CD4-positive, alpha-beta T cell treated with Interleukin-12 subunit alpha and Interleukin-12 subunit beta, for 1 hour (primary cell): ENCODE results near the gene TBC1D2.

Experiments used
- DNase-seq: peaks from one replicate; pipeline ENCODE4 v3.0.0-alpha.2; 2020

Gene TBC1D2

DNA sequence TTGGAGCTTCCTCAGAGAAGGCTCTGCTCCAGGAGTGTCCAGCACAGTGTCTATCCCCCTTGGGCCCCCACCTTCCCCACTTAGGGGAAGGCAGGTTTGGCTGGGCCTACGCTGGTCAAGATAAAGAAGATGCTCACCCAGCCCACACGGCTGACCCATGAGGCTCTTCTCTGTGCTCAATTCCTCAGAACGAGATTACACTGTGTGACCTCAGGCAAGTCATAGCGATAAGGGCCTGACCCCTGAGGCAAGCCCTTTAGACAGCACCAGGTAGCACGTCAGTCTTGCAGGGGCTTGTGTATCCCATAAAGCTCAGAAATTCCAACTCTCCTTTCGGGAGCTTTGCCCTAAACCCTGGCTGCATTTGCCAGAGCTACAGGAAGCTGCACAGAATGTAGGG is 95.7 kb downstream of the TBC1D2 start:
- DNase-seq, result no peak

DNA sequence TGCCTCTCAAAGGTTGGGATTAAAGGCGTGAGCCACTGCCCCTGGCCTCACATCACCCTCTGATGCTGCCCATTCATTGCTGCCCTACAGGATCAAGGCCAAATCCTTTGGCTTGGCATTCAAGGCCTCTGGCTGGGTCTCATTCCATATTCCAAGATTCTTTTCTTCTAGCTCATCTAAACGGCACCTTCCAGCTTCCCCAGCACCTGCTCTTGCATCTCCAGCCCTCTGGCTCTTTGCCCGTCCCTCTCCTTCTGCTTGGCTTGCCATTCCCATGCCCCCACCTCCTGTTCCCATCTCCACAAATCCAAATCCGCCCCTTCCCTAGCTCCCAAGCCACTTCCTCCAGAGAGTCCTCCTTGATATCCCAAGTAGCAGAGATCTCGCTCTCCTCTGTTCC is 96.1 kb downstream of the TBC1D2 start:
- DNase-seq, result no peak

DNA sequence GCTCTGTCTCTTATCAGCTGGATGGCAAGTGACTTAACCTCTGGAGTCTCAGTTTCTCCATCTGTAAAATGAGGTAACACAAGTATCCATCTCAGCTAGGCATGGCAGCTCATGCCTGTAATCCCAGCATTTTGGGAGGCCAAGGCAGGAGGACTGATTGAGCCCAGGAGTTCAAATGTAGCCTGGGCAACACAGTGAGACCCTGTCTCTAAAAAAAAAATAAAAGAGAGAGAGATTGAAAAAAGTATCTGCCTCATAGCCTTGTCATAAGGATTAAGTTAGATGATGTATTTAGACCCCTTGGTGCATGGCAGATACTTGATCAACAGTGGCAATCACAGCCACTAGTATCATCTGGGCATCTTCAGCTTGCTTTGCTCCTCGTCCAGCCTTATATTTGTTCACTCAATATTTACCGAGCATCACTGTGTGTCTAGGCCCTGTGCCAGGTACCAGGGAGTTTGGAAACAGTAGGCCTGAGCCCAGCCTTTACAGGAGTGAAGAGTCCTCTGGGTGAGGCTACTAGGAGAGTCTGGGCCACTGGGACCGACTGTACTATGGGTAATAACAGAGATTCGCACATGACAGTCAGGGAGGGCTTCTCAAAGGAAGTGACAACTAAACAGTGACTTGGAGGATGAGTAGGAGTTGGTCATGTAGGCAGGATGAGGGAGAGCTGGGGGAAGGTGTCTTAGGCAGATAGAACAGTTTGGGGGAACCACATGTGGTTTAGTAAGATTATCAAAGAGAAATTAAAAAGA is 97.2 kb downstream of the TBC1D2 start:
- no peak for DNase-seq

DNA sequence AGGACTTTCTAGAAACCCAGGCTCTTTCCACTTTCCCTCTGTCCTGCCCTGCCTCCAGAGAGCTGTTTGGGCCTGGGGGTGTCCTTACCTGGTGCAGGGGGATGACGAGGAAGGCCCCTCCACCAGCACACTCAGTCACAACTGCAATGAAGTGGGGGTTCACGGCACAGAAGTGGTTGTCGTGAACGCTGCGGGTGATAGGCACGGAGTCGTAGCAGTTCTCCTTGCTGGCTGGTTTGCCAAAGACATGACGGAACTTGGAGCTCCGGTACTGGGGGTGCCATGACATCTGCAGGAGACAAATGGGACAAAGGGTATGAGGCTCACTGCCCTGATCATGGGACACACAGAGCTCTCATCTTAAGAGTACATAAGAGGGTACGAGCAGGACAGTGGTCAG is 98.1 kb downstream of the TBC1D2 start:
- DNase-seq, result no peak

DNA sequence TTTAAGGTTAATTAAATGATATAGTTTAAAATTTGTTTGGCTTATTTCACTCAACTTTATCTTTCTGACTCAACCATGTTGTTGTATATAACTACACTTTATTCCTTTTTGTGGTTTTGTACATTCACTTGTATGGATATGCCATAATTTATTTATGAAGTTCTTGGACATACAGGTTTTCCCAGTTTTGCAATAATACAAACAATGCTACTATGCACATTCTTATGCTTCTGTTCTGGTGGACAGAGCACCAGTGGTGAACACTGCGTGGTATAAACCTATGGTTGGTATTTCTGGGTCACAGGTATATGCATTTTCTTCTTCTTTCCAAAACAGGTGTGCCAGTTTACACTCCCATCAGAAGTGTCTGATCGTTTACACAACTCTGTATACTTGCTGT is 100.8 kb downstream of the TBC1D2 start:
- no peak for DNase-seq

DNA sequence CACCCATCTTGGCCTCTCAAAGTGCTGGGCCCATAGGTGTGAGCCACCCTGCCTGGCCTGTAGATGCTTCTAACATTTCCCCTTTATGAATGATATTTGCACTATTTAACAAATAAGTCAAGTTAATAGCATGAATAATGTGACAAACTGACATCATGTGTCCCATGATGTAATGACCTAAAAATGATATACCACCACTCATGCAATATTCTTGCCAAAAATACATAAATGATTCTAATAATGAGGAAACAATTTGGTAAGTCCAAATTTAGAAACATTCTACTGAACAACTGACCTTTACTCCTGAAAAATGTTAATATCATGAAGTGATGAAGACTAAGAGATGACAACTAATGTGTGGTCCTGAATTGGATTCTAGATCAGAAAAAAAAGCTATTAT is 102.9 kb downstream of the TBC1D2 start:
- DNase-seq, result no peak

DNA sequence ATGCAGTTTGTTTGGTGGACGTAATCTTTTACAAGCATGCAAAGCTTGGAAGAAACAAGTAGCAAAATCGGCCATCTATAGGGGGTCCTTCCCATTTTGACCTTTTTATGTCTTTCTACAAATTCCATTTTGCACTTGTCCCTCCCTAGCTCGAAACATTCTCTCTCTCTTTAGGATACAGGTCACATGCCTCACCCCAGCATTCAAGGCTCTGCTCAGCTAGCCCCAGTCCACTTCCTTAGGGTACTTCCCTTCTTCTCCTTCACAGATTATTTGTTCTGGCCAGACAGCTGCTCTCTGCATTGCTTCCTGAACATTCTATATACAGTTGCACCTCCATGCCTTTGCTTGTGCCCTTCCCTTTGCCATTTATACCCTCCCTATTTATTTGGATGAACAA is 104.7 kb downstream of the TBC1D2 start:
- DNase-seq, result no peak

DNA sequence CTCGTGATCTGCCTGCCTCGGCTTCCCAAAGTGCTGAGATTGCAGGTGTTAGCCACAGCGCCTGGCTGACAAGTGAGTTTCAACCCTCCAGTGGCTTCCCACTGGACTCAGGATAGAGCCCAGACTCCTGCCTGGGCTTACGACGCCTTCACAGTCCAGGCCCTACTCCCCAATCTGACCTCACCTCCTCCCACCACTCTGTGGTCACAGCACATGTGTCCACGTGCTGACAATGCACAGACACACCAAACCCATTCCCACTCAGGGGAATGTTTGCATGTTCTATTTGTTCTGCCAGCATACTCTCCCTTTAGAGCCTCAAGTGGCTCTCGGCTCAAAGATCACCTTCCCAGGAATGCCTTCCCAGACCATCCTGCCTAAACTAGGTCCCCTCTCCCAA is 105.3 kb downstream of the TBC1D2 start:
- no peak for DNase-seq

DNA sequence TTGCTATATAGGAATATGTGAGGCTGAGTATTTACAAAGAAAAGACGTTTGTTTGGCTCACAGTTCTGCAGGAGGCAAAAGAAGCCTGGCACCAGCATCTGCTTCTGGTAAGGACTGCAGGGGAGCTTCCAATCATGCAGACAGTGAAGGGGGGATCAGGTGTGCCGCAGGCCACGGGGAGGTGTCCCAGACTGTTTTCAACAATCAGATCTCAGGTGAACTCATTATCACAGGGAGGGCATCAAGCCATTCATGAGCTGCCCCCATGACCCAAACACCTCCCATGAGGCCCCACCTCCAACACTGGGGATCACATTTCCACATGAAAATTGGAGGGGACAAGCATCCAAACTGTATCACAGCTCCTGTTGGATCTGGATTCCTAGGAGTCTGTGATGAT is 106.0 kb downstream of the TBC1D2 start:
- DNase-seq, result no peak
